GM12865 (cell line): ENCODE data around the gene CBY3.
"Not testable (repeated sequence)": the region's sequence is repeated elsewhere in the genome, so short reads cannot be mapped to it uniquely, and the experiment has no call there.

Experiments
- DNase-seq: peaks from one replicate; pipeline ENCODE4 v3.0.0; 2010; ENCODE audit warnings: low read depth
- H3K4me3 ChIP-seq: 2 replicates; pipeline ENCODE4 v1.5.1; 2011; ENCODE audit warnings: mild to moderate bottlenecking, low read depth, low read length, control low read depth
- TF ChIP-seq, protein P1 (sequence below): IDR thresholded peaks from 2 replicates; pipeline ENCODE4 v1.5.1; 2011; ENCODE audit warnings: low read length, control low read depth, low read depth, inconsistent platforms; ENCODE audit not compliant: insufficient read depth; ENCODE audit errors: missing control alignments

CBY3 gene

DNA sequence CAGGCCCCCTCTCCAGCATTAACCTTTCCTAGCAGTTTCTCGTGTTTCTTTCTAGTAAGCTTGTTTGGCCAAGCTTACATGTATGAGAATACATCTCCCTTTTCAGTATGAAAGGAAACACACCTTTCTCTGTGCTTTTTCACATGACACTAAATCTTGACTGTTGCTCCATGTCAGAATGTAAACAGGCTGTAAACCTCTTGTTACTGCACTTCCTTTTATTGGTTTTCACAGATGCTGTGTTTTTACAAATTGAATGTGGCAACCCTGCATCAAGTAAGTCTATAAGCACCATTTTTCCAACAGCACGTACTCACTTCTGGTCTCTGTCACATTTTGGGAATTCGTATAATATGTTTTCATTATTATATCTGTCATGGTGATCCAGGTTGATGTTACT lies 15.8 kb upstream of the CBY3 start:
- DNase-seq = peak; percentile 51
- H3K4me3 ChIP-seq = no peak overlapping the region
- TF ChIP-seq, protein P1, sequence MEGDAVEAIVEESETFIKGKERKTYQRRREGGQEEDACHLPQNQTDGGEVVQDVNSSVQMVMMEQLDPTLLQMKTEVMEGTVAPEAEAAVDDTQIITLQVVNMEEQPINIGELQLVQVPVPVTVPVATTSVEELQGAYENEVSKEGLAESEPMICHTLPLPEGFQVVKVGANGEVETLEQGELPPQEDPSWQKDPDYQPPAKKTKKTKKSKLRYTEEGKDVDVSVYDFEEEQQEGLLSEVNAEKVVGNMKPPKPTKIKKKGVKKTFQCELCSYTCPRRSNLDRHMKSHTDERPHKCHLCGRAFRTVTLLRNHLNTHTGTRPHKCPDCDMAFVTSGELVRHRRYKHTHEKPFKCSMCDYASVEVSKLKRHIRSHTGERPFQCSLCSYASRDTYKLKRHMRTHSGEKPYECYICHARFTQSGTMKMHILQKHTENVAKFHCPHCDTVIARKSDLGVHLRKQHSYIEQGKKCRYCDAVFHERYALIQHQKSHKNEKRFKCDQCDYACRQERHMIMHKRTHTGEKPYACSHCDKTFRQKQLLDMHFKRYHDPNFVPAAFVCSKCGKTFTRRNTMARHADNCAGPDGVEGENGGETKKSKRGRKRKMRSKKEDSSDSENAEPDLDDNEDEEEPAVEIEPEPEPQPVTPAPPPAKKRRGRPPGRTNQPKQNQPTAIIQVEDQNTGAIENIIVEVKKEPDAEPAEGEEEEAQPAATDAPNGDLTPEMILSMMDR = no peak

DNA sequence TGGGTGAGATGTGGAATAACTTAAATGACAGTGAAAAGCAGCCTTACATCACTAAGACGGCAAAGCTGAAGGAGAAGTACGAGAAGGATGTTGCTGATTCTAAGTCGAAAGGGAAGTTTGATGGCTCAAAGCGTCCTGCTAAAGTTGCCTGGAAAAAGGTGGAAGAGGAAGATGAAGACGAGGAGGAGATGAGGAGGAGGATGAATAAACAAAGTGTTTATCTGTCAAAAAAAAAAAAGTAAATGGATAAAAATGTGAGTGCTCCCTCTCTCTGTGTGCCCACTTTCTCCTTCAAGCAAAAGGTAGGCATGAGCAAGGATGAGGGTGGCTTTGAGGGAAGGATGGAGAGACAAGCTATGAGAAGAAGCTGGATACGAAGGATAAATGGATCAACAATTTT lies 13.7 kb upstream of the CBY3 start:
- no peak for DNase-seq

GRCh38 chr5:179689212-179689611 lies 8.4 kb upstream of the CBY3 start:
- not testable (repeated sequence) for DNase-seq, H3K4me3 ChIP-seq

More for the DNA sequence above, 13.7 kb upstream of the CBY3 start:
- TF ChIP-seq, protein P1 = no peak
- no peak overlapping the region for H3K4me3 ChIP-seq

GRCh38 chr5:179680014-179680779 lies 637 bp downstream of the CBY3 start:
- DNase-seq = no peak
- TF ChIP-seq, protein P1 = no peak
- H3K4me3 ChIP-seq = peak overlapping the region; percentile 96

GRCh38 chr5:179679014-179679674 lies 1.7 kb downstream of the CBY3 start:
- DNase-seq = peak; percentile 96
- TF ChIP-seq, protein P1 = peak; percentile 70
- H3K4me3 ChIP-seq = peak overlapping the region; percentile 96

GRCh38 chr5:179678223-179679013 lies 2.4 kb downstream of the CBY3 start:
- H3K4me3 ChIP-seq = peak overlapping the region; percentile 96
- DNase-seq = peak; percentile 98
- TF ChIP-seq, protein P1 = no peak

DNA sequence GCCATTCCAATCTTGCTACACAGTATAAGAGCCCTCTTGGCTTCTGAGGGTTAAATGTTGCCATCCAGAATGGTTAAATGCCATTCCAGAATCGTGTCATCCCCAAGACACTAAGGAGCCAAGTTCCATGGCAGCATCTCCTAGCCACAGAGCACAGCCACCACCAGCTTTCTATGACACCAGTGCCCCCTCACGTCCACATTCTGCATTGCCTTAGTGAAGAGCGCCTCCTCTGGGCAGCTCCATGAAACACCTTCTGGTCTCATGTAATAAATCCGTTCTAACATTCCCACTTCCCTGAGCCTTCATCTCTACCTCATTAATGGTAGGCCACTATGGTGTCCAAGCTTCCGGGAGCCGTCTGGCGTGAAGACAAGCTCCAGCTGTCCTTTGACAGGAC lies 12.4 kb downstream of the CBY3 start:
- DNase-seq = peak; percentile 69
- TF ChIP-seq, protein P1 = peak; percentile 96

GRCh38 chr5:179661647-179662046 lies 19.2 kb downstream of the CBY3 start:
- DNase-seq, H3K4me3 ChIP-seq: not testable (repeated sequence)

More for the DNA sequence above, 12.4 kb downstream of the CBY3 start:
- H3K4me3 ChIP-seq = no peak overlapping the region

DNA sequence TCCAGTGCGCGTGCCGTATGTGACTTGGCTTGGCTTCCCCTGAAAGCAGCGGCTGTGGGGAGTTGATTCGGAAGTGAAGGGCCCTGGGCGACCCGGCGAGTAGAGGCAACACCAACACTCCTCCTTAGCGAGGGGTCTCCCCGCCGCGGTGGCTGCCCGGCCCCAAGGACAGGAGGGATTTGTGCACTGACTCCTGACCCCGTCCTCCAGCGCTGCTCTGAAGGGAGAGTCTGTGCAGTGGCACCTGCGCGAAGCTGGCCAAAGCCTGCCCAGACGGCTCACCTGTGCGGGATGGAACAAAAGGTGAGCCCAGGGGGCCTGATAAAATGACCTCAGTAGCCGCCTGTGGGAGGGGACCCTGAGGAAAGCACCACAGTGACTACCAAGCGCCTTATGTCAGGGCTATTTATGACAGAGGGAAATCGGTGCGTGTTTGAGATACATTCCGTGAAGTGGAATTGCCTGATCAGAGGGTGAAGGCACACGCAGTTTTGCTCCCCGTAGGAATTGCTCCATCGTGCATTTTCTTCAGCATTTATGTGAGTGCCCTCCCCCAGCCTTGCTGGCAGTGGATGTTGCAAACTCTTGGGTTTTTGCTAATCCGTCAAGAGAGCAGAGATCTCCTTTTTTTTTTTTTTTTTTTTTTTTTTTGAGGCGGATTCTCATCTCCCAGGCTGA lies 22.5 kb downstream of the CBY3 start:
- DNase-seq = peak; percentile 14
- H3K4me3 ChIP-seq = peak overlapping the region; percentile 50
